Right lung (tissue), 5 donors: Measurements from ENCODE around the gene TOX2. TPM values are rescaled to one million over a fixed set of nuclear protein-coding genes. Genes with fewer than 3 reads are reported as not detected.
A peak's percentile ranks its signal among the peaks of the same experiment; 100 is the strongest.

Experiments
- DNase-seq, 2 donors: peaks; one replicate each; pipeline ENCODE4 v3.0.0-alpha.2; 2013
- polyA plus RNA-seq, 5 donors: library from polyadenylated mRNA; unstranded; fragments of 120-200 nt; gene quantifications; one replicate each; pipeline versions ENCODE4 v1.2.1 to v1.2.3, GENCODE V29; 2013; ENCODE audit warnings: inconsistent platforms in 1 of 5, low replicate concordance in 1 of 5; ENCODE audit not compliant: insufficient read length in 5 of 5, insufficient read depth in 1 of 5

Gene TOX2
- polyA plus RNA-seq, 5 donors: 31.7 to 69.8 (median 44.1) TPM

GRCh38 chr20:43994486-43995100 is 79.9 kb downstream of the TOX2 start:
- no peak for DNase-seq

GRCh38 chr20:43995645-43996044 is 81.0 kb downstream of the TOX2 start:
- no peak for DNase-seq

- no peak for DNase-seq
These were observed 81.7 kb downstream of the TOX2 start for GRCh38 chr20:43996240-43996930.

- DNase-seq: no peak
These were observed 85.2 kb downstream of the TOX2 start for GRCh38 chr20:43999848-44000247.

GRCh38 chr20:44001667-44002596 is 87.3 kb downstream of the TOX2 start:
- no peak for DNase-seq

GRCh38 chr20:44002861-44003260 is 88.2 kb downstream of the TOX2 start:
- DNase-seq: no peak

- DNase-seq: no peak
These were observed 89.0 kb downstream of the TOX2 start for GRCh38 chr20:44003609-44004008.

- DNase-seq: no peak
These were observed 89.8 kb downstream of the TOX2 start for GRCh38 chr20:44004306-44004915.

- no peak for DNase-seq
These were observed 91.0 kb downstream of the TOX2 start for GRCh38 chr20:44005661-44006060.

- no peak for DNase-seq
These were observed 91.5 kb downstream of the TOX2 start for GRCh38 chr20:44006126-44006525.

GRCh38 chr20:44006578-44006977 is 91.9 kb downstream of the TOX2 start:
- DNase-seq: no peak

GRCh38 chr20:44008806-44009678 is 94.4 kb downstream of the TOX2 start:
- no peak for DNase-seq

GRCh38 chr20:44009679-44009992 is 95.0 kb downstream of the TOX2 start:
- DNase-seq: no peak

GRCh38 chr20:44010162-44010704 is 95.6 kb downstream of the TOX2 start:
- no peak for DNase-seq

- DNase-seq: no peak
These were observed 96.7 kb downstream of the TOX2 start for GRCh38 chr20:44011251-44011940.

GRCh38 chr20:44012466-44013226 is 98.0 kb downstream of the TOX2 start:
- no peak for DNase-seq

GRCh38 chr20:44014807-44015732 is 100.4 kb downstream of the TOX2 start:
- peak; percentile 56 to 64 for DNase-seq

GRCh38 chr20:44015733-44016103 is 101.1 kb downstream of the TOX2 start:
- no peak for DNase-seq
